ENCODE results near the gene CLBA1. TPM values are rescaled to one million over a fixed set of nuclear protein-coding genes. Genes with fewer than 3 reads are reported as not detected.

The CLBA1 gene
- total RNA-seq, 6 experiments from 2014 or later, result 1.5 to 3.3 (median 2.5) TPM

DNA sequence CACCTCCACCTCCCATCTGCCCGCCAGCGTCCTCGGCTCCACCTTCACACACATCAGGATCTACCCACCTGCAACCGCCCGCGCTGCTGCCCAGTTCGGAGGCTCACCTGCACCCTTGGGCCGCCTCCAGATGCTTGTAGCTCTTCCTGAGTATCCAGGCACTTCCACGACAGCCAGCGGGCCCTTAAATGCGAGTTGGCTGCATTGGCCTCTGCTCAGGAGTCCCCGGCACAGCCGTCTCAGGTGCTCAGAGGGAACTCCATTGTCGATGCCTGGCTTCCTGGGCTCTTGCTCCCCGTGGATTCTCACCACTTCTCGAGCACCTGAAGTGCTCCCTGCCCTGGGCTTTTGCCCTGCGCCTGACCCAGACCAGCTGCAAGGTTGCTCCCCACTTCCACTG, 57.2 kb downstream of the CLBA1 start:
- ATAC-seq, result no peak
- Histone ChIP-seq H3K27me3 (no peaks in the 10 kb centered on the region), H3K36me3 (no peaks in the 10 kb centered on the region), H3K9me3 (no peaks in the 10 kb centered on the region), H3K4me1 (peaks cover 0 to 2% (median 0%) of the 10 kb centered on the region in 4 donors), H3K4me3 (no peak overlapping the region), H3K27ac (no peak overlapping the region)
- 60% methylated on average over 2 of the region's 17 CpGs for WGBS (ENCODE audit: insufficient coverage, low coverage, low lambda C conversion rate, missing lambda C conversion rate)
- intact Hi-C loops (cut with DNase I), result loop anchor here (5.0 to 10.0 kb wide), 2 partner anchors 66 to 1098 kb away; partner anchors contain the start of genes AHNAK2 (in 2 of the 2) and RD3L (in 1 of the 2)
- DNase-seq, result no peak
- TF ChIP-seq POLR2A (IDR thresholded peaks at IDR 0.05), result no peak
- TF ChIP-seq, protein P1, sequence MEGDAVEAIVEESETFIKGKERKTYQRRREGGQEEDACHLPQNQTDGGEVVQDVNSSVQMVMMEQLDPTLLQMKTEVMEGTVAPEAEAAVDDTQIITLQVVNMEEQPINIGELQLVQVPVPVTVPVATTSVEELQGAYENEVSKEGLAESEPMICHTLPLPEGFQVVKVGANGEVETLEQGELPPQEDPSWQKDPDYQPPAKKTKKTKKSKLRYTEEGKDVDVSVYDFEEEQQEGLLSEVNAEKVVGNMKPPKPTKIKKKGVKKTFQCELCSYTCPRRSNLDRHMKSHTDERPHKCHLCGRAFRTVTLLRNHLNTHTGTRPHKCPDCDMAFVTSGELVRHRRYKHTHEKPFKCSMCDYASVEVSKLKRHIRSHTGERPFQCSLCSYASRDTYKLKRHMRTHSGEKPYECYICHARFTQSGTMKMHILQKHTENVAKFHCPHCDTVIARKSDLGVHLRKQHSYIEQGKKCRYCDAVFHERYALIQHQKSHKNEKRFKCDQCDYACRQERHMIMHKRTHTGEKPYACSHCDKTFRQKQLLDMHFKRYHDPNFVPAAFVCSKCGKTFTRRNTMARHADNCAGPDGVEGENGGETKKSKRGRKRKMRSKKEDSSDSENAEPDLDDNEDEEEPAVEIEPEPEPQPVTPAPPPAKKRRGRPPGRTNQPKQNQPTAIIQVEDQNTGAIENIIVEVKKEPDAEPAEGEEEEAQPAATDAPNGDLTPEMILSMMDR (IDR thresholded peaks at IDR 0.05), result no peak

DNA sequence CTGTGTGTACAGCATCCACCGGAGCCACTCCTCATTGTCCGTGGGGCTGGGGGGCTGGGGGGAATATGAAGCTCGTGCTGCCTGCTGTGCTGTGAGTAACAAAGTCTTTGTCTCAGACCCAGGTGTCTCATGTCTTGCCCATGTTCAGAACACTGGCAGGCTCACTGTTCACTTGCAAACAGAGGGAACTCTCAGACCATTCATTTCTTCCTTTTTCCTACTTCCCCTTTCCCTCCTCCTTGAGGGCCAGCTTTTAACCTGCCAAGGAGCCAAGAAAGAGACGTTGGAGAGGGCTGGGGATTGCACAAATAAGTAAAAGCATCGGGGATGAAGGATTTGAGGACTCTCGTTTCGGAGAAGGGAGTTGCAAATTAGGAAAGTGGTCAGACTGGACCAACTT, 58.1 kb downstream of the CLBA1 start:
- 44% methylated on average over 5 of the region's 7 CpGs for WGBS (ENCODE audit: insufficient coverage, low coverage, low lambda C conversion rate, missing lambda C conversion rate)
- TF ChIP-seq, protein P1 (IDR thresholded peaks at IDR 0.05), result no peak
- no peak for TF ChIP-seq POLR2A (IDR thresholded peaks at IDR 0.05)
- Histone ChIP-seq H3K4me1 (peaks cover 0 to 2% (median 0%) of the 10 kb centered on the region in 4 donors), H3K27ac (no peak overlapping the region), H3K36me3 (no peaks in the 10 kb centered on the region), H3K27me3 (no peaks in the 10 kb centered on the region), H3K4me3 (no peak overlapping the region), H3K9me3 (no peaks in the 10 kb centered on the region)
- DNase-seq (no peak), ATAC-seq (no peak)
- intact Hi-C loops (cut with DNase I), result loop anchor here (5.0 to 10.0 kb wide), 2 partner anchors 66 to 1099 kb away; partner anchors contain the start of genes AHNAK2 (in 2 of the 2) and RD3L (in 1 of the 2)

Other genes with a start within 250 kb of the CLBA1 start
- 100 to 1,000 TPM in 2 of 6 experiments, 10 to 100 TPM in 4; 38.1 to 252 (median 50.6) TPM for gene SIVA1, start 232.6 kb upstream of the CLBA1 start, total RNA-seq
- 10 to 100 TPM; 66.7 to 92.1 (median 83.9) TPM for gene AKT1, start 190.0 kb upstream of the CLBA1 start, total RNA-seq
- 10 to 100 TPM in 2 of 6 experiments, 1 to 10 TPM in 4; 2.2 to 13.7 (median 3.6) TPM for gene ZBTB42, start 184.7 kb upstream of the CLBA1 start, total RNA-seq
- 10 to 100 TPM; 13.2 to 22.4 (median 16.8) TPM for gene CEP170B, start 120.5 kb upstream of the CLBA1 start, total RNA-seq
- gene PLD4, start 60.9 kb upstream of the CLBA1 start, total RNA-seq, result under 1 TPM in 4 of 6 experiments, not detected in 2; 0.12 to 0.49 (median 0.33) TPM
- 10 to 100 TPM in 1 of 6 experiments, 1 to 10 TPM in 5; 2.1 to 12.2 (median 4.6) TPM for gene AHNAK2, start 7.4 kb upstream of the CLBA1 start, total RNA-seq
- 1 to 10 TPM in 5 of 6 experiments, under 1 TPM in 1; 0.90 to 3.5 (median 1.7) TPM for gene CDCA4, start 35.3 kb downstream of the CLBA1 start, total RNA-seq
- gene GPR132, start 79.6 kb downstream of the CLBA1 start, total RNA-seq, result under 1 TPM; 0.11 to 0.84 (median 0.39) TPM
- 1 to 10 TPM; 1.1 to 3.5 (median 1.2) TPM for gene JAG2, start 183.0 kb downstream of the CLBA1 start, total RNA-seq
- gene NUDT14, start 195.5 kb downstream of the CLBA1 start, total RNA-seq, result 10 to 100 TPM in 5 of 6 experiments, 1 to 10 TPM in 1; 9.0 to 27.4 (median 11.4) TPM